HepG2 (cell line): Measurements from ENCODE around the gene RER1. TPM values are rescaled to one million over a fixed set of nuclear protein-coding genes. Genes with fewer than 3 reads are reported as not detected.
A peak's percentile ranks its signal among the peaks of the same experiment; 100 is the strongest.

ENCODE experiments used
- ATAC-seq: fragments of 200-7000 bp; cut with Tn5 transposase; 3 replicates; pipeline ENCODE4 v1.9.1; 2020; ENCODE audit warnings: mild to moderate bottlenecking, moderate library complexity
- BruUV-seq: library from RNA; stranded (reverse); fragments of 400-500 nt; replicated peaks from 2 replicates; lab custom pipeline; 2021; lab: Mats Ljungman, UMichigan
- CTCF ChIA-PET: fragments of 300-600 bp; formaldehyde crosslinking; extraction: SDS; loops from one replicate; lab custom pipeline; 2021; ENCODE audit warnings: low total read pairs, inconsistent platforms, low intra/inter-chr PET ratio; lab: Yijun Ruan, JAX
- POLR2A ChIA-PET: fragments of 350-600 bp; sonication (Branson Sonifier 250); formaldehyde crosslinking; loops from one replicate; lab custom pipeline; 2020; ENCODE audit warnings: antibody characterized with exemption, inconsistent platforms; lab: Yijun Ruan, JAX
- DNase-seq: peaks from one replicate; pipeline ENCODE4 v3.0.0-alpha.2; 2015; ENCODE audit warnings: low spot score
- FAIRE-seq: peaks from 3 replicates; lab custom pipeline; 2011; peaks lifted over from hg19 to GRCh38; lab: Jason Lieb, UNC
- H2AFZ ChIP-seq: one replicate; pipeline ENCODE4 v1.6.1; 2011; ENCODE audit warnings: low read length, inconsistent platforms
- H3K27ac ChIP-seq: fragments of 300-600 bp; 3 replicates; pipeline ENCODE4 v1.8.0; 2011; ENCODE audit warnings: mixed run types, mild to moderate bottlenecking, mixed read lengths, low read length, inconsistent platforms; ENCODE audit not compliant: insufficient read depth; ENCODE audit errors: extremely low read length
- H3K27me3 ChIP-seq, 2 experiments: fragments of 200-600 bp in 1 of 2; 2 replicates in 1 of 2; 3 replicates in 1 of 2; pipeline versions ENCODE4 v1.6.0 to v1.8.0; 2011; ENCODE audit warnings: low read length in 2 of 2, mild to moderate bottlenecking in 2 of 2, moderate library complexity in 2 of 2, inconsistent platforms in 1 of 2; ENCODE audit not compliant: insufficient read depth in 2 of 2, control insufficient read depth in 1 of 2
- H3K36me3 ChIP-seq, 2 experiments: fragments of 200-600 bp in 1 of 2; replicated peaks in 1 of 2; 2 replicates in 1 of 2; 3 replicates in 1 of 2; pipeline versions ENCODE4 v1.5.1 to v1.8.0; 2011; ENCODE audit warnings: low read length in 2 of 2, inconsistent platforms in 1 of 2; ENCODE audit not compliant: insufficient read depth in 2 of 2, control insufficient read depth in 1 of 2
- H3K4me1 ChIP-seq: 2 replicates; pipeline ENCODE4 v1.5.1; 2012; ENCODE audit warnings: low read length, inconsistent platforms; ENCODE audit not compliant: insufficient read depth
- H3K4me2 ChIP-seq: 2 replicates; pipeline ENCODE4 v1.6.0; 2011; ENCODE audit warnings: low read depth, low read length, inconsistent platforms
- H3K4me3 ChIP-seq, 3 experiments: fragments of 200-600 bp in 1 of 3; sonication (generic), shearing (Covaris generic) in 1 of 3; replicated peaks in 1 of 3; 2 replicates each; pipeline ENCODE4 v1.5.1; 2011 to 2016; ENCODE audit warnings: low read length in 3 of 3, inconsistent platforms in 2 of 3, low read depth in 2 of 3, mild to moderate bottlenecking in 2 of 3, control low read depth in 1 of 3, mixed read lengths in 1 of 3; ENCODE audit not compliant: insufficient read depth in 1 of 3
- H3K79me2 ChIP-seq: one replicate; pipeline ENCODE4 v1.6.1; 2011; ENCODE audit warnings: low read length, inconsistent platforms; ENCODE audit not compliant: insufficient read depth
- H3K9ac ChIP-seq: 2 replicates; pipeline ENCODE4 v1.6.0; 2011; ENCODE audit warnings: mild to moderate bottlenecking, low read depth, low read length, inconsistent platforms; ENCODE audit not compliant: insufficient read depth
- H3K9me3 ChIP-seq: 2 replicates; pipeline ENCODE4 v1.5.1; 2012; ENCODE audit warnings: mild to moderate bottlenecking, low read length
- H4K20me1 ChIP-seq: 2 replicates; pipeline ENCODE4 v1.6.0; 2011; ENCODE audit warnings: inconsistent platforms, mild to moderate bottlenecking, low read length, moderate library complexity; ENCODE audit not compliant: insufficient read depth
- AGO1 ChIP-seq: fragments of 200-400 bp; formaldehyde crosslinking; IDR thresholded peaks from 2 replicates; pipeline ENCODE4 v1.6.1; 2017; ENCODE audit warnings: mild to moderate bottlenecking, low read depth, low read length, moderate library complexity; ENCODE audit not compliant: poor library complexity, severe bottlenecking
- KAT2B ChIP-seq: fragments of 150-350 bp; IDR thresholded peaks from 2 replicates; pipeline ENCODE4 v1.6.1; 2014; ENCODE audit warnings: low read depth, low read length, borderline replicate concordance
- KLF13 ChIP-seq: sonication (generic); formaldehyde crosslinking; IDR thresholded peaks from 2 replicates; pipeline ENCODE4 v1.4.0; 2020; ENCODE audit warnings: mild to moderate bottlenecking, missing genetic modification reagents
- NKX3-1 ChIP-seq: sonication (generic); formaldehyde crosslinking; IDR thresholded peaks from 2 replicates; pipeline ENCODE4 v1.5.0; 2020; ENCODE audit warnings: missing genetic modification reagents
- RARA ChIP-seq: IDR thresholded peaks from 2 replicates; pipeline ENCODE4 v1.6.1; 2016; ENCODE audit warnings: missing genetic modification reagents, missing compliant biosample characterization
- RBFOX2 ChIP-seq: fragments of 200-400 bp; formaldehyde crosslinking; IDR thresholded peaks from 2 replicates; pipeline ENCODE4 v1.6.1; 2017; ENCODE audit warnings: low read depth, mild to moderate bottlenecking, low read length
- SETDB1 ChIP-seq: sonication (generic); formaldehyde crosslinking; IDR thresholded peaks from 2 replicates; pipeline ENCODE4 v1.5.1; 2020; ENCODE audit warnings: missing genetic modification reagents, mild to moderate bottlenecking, borderline replicate concordance
- SNRNP70 ChIP-seq: fragments of 200-400 bp; formaldehyde crosslinking; IDR thresholded peaks from 2 replicates; pipeline ENCODE4 v1.6.1; 2017; ENCODE audit warnings: mild to moderate bottlenecking, low read depth, low read length, moderate library complexity
- SP1 ChIP-seq, 2 experiments: fragments of 450-650 bp in 1 of 2; sonication (generic) in 1 of 2; formaldehyde crosslinking in 1 of 2; IDR thresholded peaks; 2 replicates each; pipeline versions ENCODE4 v1.4.0 to v1.6.1; 2016 to 2020; ENCODE audit warnings: missing genetic modification reagents in 1 of 2
- TOPORS ChIP-seq: sonication (generic); formaldehyde crosslinking; IDR thresholded peaks from 2 replicates; pipeline ENCODE4 v1.8.0; 2023; ENCODE audit warnings: mild to moderate bottlenecking, missing genetic modification reagents
- ZEB1 ChIP-seq: IDR thresholded peaks from 2 replicates; pipeline ENCODE4 v1.6.1; 2012; ENCODE audit warnings: mild to moderate bottlenecking, low read depth, inconsistent platforms; ENCODE audit not compliant: insufficient replicate concordance
- ZNF253 ChIP-seq: sonication (generic); formaldehyde crosslinking; IDR thresholded peaks from 2 replicates; pipeline ENCODE4 v1.8.0; 2022; ENCODE audit warnings: mild to moderate bottlenecking, missing genetic modification reagents, borderline replicate concordance
- ZNF34 ChIP-seq: sonication (generic); formaldehyde crosslinking; IDR thresholded peaks from 2 replicates; pipeline ENCODE4 v1.4.0; 2020; ENCODE audit warnings: mild to moderate bottlenecking, missing genetic modification reagents, borderline replicate concordance
- ZNF546 ChIP-seq: sonication (generic); formaldehyde crosslinking; conservative IDR thresholded peaks from 2 replicates; pipeline ENCODE4 v1.8.1; 2023; ENCODE audit warnings: mild to moderate bottlenecking, missing genetic modification reagents
- ZNF567 ChIP-seq: sonication (generic); formaldehyde crosslinking; IDR thresholded peaks from 2 replicates; pipeline ENCODE4 v1.8.1; 2023; ENCODE audit warnings: mild to moderate bottlenecking, missing genetic modification reagents, borderline replicate concordance
- ZNF572 ChIP-seq: sonication (generic); formaldehyde crosslinking; IDR thresholded peaks from 2 replicates; pipeline ENCODE4 v1.5.1; 2020; ENCODE audit warnings: mild to moderate bottlenecking, missing genetic modification reagents
- ZNF776 ChIP-seq: sonication (generic); formaldehyde crosslinking; IDR thresholded peaks from 2 replicates; pipeline ENCODE4 v1.4.0; 2020; ENCODE audit warnings: mild to moderate bottlenecking, missing genetic modification reagents
- WGBS: methylation state at CpG from one replicate; pipeline ENCODE4 v1.1.6; 2017; ENCODE audit warnings: low lambda C conversion rate; 5-methylcytosine and 5-hydroxymethylcytosine counted together
- in situ Hi-C: cut with HindIII; loops from 2 replicates; pipeline ENCODE4 v1.10.0; 2017; ENCODE audit warnings: low pct_unique_long_range_greater_than_20kb; ENCODE audit not compliant: extremely low pct_ligation_motif_present
- intact Hi-C: fragments of 100-400 bp; cut with micrococcal nuclease; formaldehyde crosslinking; loops from one replicate; pipeline ENCODE4 v1.10.0; 2022; ENCODE audit not compliant: unreplicated experiment
- polyA plus RNA-seq, 8 experiments: library from polyadenylated mRNA; depleted of rRNA in 3 of 8; stranded (reverse) in 7 of 8; unstranded in 1 of 8; fragments of >200 nt; fragmentation: Illumina TruSeq in 4 of 8; extraction: Trizol in 4 of 8; gene quantifications; 2 replicates each; pipeline versions ENCODE4 v1.2.1 to v1.2.3, GENCODE V29; 2011 to 2016; ENCODE audit warnings: low read depth in 4 of 8, missing spikeins in 1 of 8, mixed read lengths in 1 of 8; ENCODE audit not compliant: insufficient read depth in 1 of 8
- total RNA-seq, 5 experiments: library from RNA; depleted of rRNA; stranded (reverse); fragments of >200 nt; fragmentation: Illumina TruSeq; extraction: Trizol; gene quantifications; 2 replicates each; pipeline ENCODE4 v1.2.3, GENCODE V29; 2016; ENCODE audit warnings: low read depth in 1 of 5
- TF ChIP-seq, protein P1 (sequence below): sonication (generic); formaldehyde crosslinking; IDR thresholded peaks from 2 replicates; pipeline ENCODE4 v1.4.0; 2020; ENCODE audit warnings: low read depth, missing genetic modification reagents
- TF ChIP-seq, protein P2 (sequence below): sonication (generic); formaldehyde crosslinking; IDR thresholded peaks from 2 replicates; pipeline ENCODE4 v1.5.1; 2020; ENCODE audit warnings: mild to moderate bottlenecking, moderate library complexity, missing genetic modification reagents

Gene RER1
- total and polyA plus RNA-seq, 2 of the 13 experiments (the other 11 are each of a cell fraction or from before 2014, with no cell fraction given) = 128 to 164 TPM

DNA sequence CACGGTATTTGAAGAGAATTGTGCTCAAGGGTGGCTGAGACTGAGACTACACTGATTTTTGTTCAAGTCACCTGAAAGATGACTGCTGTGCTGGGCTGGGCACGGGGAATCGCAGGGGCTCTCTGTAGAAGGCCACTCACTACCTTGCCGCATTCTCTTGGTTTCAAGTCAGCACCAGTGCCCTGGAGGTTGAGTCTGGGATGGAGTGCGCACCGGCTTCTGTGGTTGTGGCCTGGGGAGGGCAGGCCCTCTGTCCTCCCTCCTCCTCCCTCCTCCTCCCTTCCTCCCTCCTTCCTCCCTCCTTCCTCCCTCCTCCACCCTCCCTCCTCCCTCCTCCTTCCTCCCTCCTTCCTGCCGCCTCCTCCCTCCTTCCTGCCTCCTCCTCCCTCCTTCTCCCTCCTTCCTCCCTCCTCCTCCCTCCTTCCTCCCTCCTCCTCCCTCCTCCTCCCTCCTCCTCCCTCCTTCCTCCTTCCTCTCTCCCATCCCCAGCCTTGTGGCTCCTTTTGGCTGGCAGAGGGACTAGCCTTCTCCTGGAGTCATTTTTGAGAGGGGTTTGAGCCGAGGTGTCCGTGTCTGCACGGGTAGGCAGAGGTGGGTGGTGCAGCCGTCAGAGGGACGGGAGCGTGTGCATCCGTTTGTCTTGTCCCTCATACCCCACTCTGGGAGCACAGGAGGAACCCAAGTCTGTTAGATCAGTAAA lies 9.5 kb downstream of the RER1 start (continued):
- TF ChIP-seq, protein P1, sequence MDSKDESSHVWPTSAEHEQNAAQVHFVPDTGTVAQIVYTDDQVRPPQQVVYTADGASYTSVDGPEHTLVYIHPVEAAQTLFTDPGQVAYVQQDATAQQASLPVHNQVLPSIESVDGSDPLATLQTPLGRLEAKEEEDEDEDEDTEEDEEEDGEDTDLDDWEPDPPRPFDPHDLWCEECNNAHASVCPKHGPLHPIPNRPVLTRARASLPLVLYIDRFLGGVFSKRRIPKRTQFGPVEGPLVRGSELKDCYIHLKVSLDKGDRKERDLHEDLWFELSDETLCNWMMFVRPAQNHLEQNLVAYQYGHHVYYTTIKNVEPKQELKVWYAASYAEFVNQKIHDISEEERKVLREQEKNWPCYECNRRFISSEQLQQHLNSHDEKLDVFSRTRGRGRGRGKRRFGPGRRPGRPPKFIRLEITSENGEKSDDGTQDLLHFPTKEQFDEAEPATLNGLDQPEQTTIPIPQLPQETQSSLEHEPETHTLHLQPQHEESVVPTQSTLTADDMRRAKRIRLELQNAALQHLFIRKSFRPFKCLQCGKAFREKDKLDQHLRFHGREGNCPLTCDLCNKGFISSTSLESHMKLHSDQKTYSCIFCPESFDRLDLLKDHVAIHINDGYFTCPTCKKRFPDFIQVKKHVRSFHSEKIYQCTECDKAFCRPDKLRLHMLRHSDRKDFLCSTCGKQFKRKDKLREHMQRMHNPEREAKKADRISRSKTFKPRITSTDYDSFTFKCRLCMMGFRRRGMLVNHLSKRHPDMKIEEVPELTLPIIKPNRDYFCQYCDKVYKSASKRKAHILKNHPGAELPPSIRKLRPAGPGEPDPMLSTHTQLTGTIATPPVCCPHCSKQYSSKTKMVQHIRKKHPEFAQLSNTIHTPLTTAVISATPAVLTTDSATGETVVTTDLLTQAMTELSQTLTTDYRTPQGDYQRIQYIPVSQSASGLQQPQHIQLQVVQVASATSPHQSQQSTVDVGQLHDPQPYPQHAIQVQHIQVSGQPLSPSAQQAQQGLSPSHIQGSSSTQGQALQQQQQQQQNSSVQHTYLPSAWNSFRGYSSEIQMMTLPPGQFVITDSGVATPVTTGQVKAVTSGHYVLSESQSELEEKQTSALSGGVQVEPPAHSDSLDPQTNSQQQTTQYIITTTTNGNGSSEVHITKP (CRISPR knock-in tag) = no peak

DNA sequence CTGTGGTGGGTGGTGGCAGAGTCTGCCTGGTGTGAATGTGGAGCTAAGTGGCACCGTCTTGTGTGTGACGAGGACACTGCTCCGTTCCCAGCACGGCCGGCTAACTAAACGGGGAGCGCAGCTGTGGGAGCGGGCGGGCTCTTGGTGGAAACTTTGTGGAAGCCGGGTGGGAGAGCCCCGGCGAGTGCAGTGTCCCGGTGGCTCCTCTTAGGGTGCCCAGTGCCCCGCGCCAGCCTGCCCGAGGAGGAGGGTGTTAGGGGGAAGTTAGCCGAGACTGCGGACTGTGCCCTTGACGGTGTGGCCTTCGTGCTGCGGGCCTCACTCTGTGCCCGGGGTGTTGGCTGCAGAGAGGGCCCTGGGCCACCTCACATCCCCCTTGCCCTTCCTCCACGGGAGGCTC lies 10.8 kb downstream of the RER1 start:
- ATAC-seq (no peak; the same call in 2 of the 3 replicates), FAIRE-seq (no peak), DNase-seq (no peak)
- Histone ChIP-seq H3K27me3 (no peaks in the 10 kb centered on the region), H3K79me2 (no peaks in the 10 kb centered on the region), H4K20me1 (no peaks in the 10 kb centered on the region), H3K27ac (no peak overlapping the region), H3K4me1 (no peaks in the 10 kb centered on the region), H2AFZ (no peak overlapping the region), H3K9ac (no peak overlapping the region), H3K9me3 (no peaks in the 10 kb centered on the region), H3K36me3 (peaks cover 34 to 85% of the 10 kb centered on the region in 2 experiments), H3K4me3 (no peak overlapping the region), H3K4me2 (no peak overlapping the region)
- BruUV-seq = no TSS peak
- ChIA-PET POLR2A (no interaction called here), CTCF (no interaction called here)
- in situ Hi-C loops = no loop called here
- 98% methylated on average over 13 of the region's 23 CpGs for WGBS
- intact Hi-C loops = no loop called here
- TF ChIP-seq ZNF567 (CRISPR knock-in tag) (no peak), ZEB1 (no peak), ZNF776 (CRISPR knock-in tag) (no peak), KLF13 (no peak), KAT2B (no peak), SNRNP70 (no peak), RARA (CRISPR knock-in tag) (no peak), TOPORS (CRISPR knock-in tag) (no peak), RBFOX2 (0 out of 2 replicates have a peak, but pooled peaks have one; percentile 35), ZNF546 (CRISPR knock-in tag) (no peak), SP1 (IDR thresholded peaks at IDR 0.05) (no peak), SP1 (CRISPR knock-in tag; IDR thresholded peaks at IDR 0.05) (no peak), ZNF572 (CRISPR knock-in tag) (no peak), ZNF253 (CRISPR knock-in tag) (no peak), ZNF34 (no peak), SETDB1 (CRISPR knock-in tag) (no peak), NKX3-1 (no peak), AGO1 (peak; percentile 56)
- TF ChIP-seq, protein P2, sequence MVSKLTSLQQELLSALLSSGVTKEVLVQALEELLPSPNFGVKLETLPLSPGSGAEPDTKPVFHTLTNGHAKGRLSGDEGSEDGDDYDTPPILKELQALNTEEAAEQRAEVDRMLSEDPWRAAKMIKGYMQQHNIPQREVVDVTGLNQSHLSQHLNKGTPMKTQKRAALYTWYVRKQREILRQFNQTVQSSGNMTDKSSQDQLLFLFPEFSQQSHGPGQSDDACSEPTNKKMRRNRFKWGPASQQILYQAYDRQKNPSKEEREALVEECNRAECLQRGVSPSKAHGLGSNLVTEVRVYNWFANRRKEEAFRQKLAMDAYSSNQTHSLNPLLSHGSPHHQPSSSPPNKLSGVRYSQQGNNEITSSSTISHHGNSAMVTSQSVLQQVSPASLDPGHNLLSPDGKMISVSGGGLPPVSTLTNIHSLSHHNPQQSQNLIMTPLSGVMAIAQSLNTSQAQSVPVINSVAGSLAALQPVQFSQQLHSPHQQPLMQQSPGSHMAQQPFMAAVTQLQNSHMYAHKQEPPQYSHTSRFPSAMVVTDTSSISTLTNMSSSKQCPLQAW (CRISPR knock-in tag) = no peak
